Measurements from ENCODE around the gene BCL11A. TPM values are rescaled to one million over a fixed set of nuclear protein-coding genes. Genes with fewer than 3 reads are reported as not detected.

The BCL11A gene
- total RNA-seq, 1 experiment from 2014 or later, result 0.33 TPM

DNA sequence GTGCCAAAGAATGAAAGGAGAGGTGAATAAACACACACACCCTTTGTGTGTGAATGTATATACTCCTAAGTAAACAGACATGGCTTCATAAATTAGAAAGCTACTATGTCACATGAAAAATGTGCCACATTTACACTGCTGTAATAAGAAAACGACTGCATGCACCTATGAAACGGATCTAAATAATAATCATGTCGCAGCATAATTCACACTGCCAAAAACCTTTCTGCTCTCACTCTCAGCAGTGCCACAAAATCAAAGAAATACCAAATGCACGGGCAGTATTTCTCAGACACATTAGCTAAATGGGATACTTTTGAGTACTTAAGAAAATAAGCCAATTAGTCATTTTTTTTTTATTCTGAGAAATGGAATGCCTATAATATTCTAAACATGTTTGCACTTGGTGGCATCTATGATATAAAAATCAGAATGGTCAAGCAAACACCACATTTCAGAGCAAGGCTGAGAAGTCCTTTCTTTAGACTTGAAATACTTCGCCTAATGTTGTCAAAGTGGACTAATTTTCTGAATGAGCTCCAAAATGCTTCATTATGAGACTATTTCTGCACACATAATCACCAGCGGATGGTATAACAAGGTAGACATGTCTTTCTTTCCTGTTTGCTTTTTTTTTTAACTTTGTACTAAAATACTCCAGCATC lies 6.6 kb downstream of the BCL11A start:
- DNase-seq (ENCODE audit: low read depth, low spot score), result no peak
- Histone ChIP-seq H3K36me3 (ENCODE audit: control insufficient read depth, insufficient read depth, low read length) (no peaks in the 10 kb centered on the region; the same call in 1 of the 2 replicates), H3K27ac (ENCODE audit: low read length) (no peak overlapping the region), H3K4me1 (ENCODE audit: control insufficient read depth, insufficient read depth, low read length) (peaks cover 4% of the 10 kb centered on the region), H3K4me3 (ENCODE audit: low read depth in 2 of 2, low read length in 2 of 2) (no peak overlapping the region), H3K27me3 (ENCODE audit: control insufficient read depth, insufficient read depth, low read length) (peaks cover 49% of the 10 kb centered on the region), H3K9me3 (ENCODE audit: control insufficient read depth, insufficient read depth, low read depth, low read length) (no peaks in the 10 kb centered on the region)
- ChIA-PET CTCF (interaction anchor here (0.6 kb wide), 2 partner anchors 26 to 162 kb away, joined by 3 to 12 read pairs; no protein-coding TSS in a partner anchor), POLR2A (interaction anchor here (0.7 kb wide), 2 partner anchors 51 to 195 kb away, joined by 3 to 5 read pairs; no protein-coding TSS in a partner anchor)
- intact Hi-C loops (cut with micrococcal nuclease; ENCODE audit: unreplicated experiment) (no loop called here), in situ Hi-C loops (cut with HindIII; ENCODE audit: low pct_unique_long_range_greater_than_20kb, low sequenced_read_pairs) (no loop called here)
- BruUV-seq (replicated peaks), result no TSS peak
- ATAC-seq, result no peak
- TF ChIP-seq, protein P1, sequence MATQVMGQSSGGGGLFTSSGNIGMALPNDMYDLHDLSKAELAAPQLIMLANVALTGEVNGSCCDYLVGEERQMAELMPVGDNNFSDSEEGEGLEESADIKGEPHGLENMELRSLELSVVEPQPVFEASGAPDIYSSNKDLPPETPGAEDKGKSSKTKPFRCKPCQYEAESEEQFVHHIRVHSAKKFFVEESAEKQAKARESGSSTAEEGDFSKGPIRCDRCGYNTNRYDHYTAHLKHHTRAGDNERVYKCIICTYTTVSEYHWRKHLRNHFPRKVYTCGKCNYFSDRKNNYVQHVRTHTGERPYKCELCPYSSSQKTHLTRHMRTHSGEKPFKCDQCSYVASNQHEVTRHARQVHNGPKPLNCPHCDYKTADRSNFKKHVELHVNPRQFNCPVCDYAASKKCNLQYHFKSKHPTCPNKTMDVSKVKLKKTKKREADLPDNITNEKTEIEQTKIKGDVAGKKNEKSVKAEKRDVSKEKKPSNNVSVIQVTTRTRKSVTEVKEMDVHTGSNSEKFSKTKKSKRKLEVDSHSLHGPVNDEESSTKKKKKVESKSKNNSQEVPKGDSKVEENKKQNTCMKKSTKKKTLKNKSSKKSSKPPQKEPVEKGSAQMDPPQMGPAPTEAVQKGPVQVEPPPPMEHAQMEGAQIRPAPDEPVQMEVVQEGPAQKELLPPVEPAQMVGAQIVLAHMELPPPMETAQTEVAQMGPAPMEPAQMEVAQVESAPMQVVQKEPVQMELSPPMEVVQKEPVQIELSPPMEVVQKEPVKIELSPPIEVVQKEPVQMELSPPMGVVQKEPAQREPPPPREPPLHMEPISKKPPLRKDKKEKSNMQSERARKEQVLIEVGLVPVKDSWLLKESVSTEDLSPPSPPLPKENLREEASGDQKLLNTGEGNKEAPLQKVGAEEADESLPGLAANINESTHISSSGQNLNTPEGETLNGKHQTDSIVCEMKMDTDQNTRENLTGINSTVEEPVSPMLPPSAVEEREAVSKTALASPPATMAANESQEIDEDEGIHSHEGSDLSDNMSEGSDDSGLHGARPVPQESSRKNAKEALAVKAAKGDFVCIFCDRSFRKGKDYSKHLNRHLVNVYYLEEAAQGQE (IDR thresholded peaks at IDR 0.05; ENCODE audit: insufficient read depth in 1 of 2, low read depth in 2 of 2, low read length in 1 of 2), result no peak
- TF ChIP-seq POLR2AphosphoS5 (IDR thresholded peaks at IDR 0.05; ENCODE audit: low read depth, low read length) (no peak), TCF7L2 (IDR thresholded peaks at IDR 0.05; ENCODE audit: low read depth, low read length) (no peak), SIN3A (IDR thresholded peaks at IDR 0.05; ENCODE audit: borderline replicate concordance, insufficient read depth, low read depth, low read length) (no peak)
- TF ChIP-seq, protein P2, sequence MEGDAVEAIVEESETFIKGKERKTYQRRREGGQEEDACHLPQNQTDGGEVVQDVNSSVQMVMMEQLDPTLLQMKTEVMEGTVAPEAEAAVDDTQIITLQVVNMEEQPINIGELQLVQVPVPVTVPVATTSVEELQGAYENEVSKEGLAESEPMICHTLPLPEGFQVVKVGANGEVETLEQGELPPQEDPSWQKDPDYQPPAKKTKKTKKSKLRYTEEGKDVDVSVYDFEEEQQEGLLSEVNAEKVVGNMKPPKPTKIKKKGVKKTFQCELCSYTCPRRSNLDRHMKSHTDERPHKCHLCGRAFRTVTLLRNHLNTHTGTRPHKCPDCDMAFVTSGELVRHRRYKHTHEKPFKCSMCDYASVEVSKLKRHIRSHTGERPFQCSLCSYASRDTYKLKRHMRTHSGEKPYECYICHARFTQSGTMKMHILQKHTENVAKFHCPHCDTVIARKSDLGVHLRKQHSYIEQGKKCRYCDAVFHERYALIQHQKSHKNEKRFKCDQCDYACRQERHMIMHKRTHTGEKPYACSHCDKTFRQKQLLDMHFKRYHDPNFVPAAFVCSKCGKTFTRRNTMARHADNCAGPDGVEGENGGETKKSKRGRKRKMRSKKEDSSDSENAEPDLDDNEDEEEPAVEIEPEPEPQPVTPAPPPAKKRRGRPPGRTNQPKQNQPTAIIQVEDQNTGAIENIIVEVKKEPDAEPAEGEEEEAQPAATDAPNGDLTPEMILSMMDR (IDR thresholded peaks at IDR 0.05), result no peak

DNA sequence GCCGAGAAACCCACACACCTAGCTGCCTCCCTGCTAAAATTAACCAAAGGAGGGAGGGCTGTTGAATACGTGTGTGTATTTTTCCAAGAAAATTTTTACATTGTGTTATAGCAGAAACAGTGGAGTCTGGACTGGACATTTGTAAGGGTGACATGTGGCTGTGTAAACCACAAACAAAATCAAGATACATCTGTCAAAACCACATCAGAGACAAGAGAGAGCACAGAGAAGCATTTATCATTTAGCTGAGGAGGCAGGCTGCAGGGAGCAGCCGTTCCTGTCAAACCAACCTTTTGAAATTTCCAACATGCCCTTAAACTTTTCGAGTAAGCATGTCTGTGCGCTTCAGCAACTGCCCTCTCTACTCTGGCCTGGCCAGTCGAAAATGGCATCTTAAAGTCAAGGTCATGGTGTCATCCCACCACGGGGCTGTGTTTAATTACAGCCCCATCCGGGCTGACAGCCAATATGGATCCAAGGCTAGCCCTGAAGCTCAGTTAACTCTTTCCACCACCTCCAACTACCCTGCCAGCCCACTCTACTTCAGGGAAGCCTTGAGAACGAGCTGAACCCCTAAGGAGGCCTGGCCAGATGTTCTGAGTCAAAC lies 8.4 kb downstream of the BCL11A start:
- Histone ChIP-seq H3K4me1 (ENCODE audit: control insufficient read depth, insufficient read depth, low read length) (0 out of 2 replicates have a peak, but pooled peaks cover 2% of the 10 kb centered on the region), H3K4me3 (ENCODE audit: low read depth in 2 of 2, low read length in 2 of 2) (no peak overlapping the region), H3K36me3 (ENCODE audit: control insufficient read depth, insufficient read depth, low read length) (no peaks in the 10 kb centered on the region; the same call in 1 of the 2 replicates), H3K9me3 (ENCODE audit: control insufficient read depth, insufficient read depth, low read depth, low read length) (no peaks in the 10 kb centered on the region), H3K27me3 (ENCODE audit: control insufficient read depth, insufficient read depth, low read length) (peaks cover 49% of the 10 kb centered on the region), H3K27ac (ENCODE audit: low read length) (no peak overlapping the region)
- CTCF ChIA-PET, result no interaction called here
- TF ChIP-seq SIN3A (IDR thresholded peaks at IDR 0.05; ENCODE audit: borderline replicate concordance, insufficient read depth, low read depth, low read length) (no peak), POLR2AphosphoS5 (IDR thresholded peaks at IDR 0.05; ENCODE audit: low read depth, low read length) (no peak), TCF7L2 (IDR thresholded peaks at IDR 0.05; ENCODE audit: low read depth, low read length) (no peak)
- TF ChIP-seq, protein P1 (IDR thresholded peaks at IDR 0.05; ENCODE audit: insufficient read depth in 1 of 2, low read depth in 2 of 2, low read length in 1 of 2), result no peak
- TF ChIP-seq, protein P2 (IDR thresholded peaks at IDR 0.05), result no peak
- POLR2A ChIA-PET, result no interaction called here
- no peak for ATAC-seq
- no TSS peak for BruUV-seq (replicated peaks)
- in situ Hi-C loops (cut with HindIII; ENCODE audit: low pct_unique_long_range_greater_than_20kb, low sequenced_read_pairs), result no loop called here
- intact Hi-C loops (cut with micrococcal nuclease; ENCODE audit: unreplicated experiment), result no loop called here
- DNase-seq (ENCODE audit: low read depth, low spot score), result no peak
